ENCODE data around the gene ZDHHC22.

Gene ZDHHC22

DNA sequence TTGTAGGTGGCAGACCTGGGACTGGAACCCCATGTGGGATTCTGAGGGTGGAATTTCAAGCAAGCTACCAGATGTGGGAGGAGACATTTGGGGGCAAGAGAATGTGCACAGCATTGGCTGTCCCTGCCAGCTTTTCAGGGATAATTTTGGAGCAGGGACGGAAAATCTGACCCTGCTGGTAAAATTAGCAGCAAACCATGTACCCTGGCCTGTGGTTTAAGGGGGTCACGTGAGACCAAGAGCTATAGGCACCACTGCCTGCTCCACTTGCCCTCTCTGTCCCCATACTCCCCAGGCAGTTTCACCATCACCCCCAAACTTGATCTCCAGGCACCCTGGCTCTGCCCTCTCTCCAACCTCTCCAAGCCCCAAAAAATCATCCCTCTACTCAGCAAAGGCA, 13.5 kb upstream of the ZDHHC22 start:
- no peak for DNase-seq

DNA sequence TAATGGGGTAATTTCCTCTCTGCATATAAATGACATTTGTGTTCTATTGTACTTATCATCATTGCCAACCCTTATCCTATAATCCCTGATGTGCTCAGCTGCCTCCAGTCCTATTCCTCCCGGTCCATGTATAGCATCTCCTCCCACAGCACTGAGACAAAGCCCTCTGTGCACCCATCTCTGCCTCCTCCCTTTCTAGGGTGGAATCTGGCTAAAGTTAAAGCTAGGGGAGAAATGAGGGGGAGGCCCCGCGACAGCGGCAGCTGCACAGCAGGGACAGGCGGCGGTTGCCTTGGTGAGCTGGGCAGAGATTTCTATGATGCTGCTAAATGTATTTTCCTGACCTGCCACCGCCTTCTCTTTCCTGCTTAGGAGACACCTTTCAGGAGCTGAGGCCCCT, 12.8 kb upstream of the ZDHHC22 start:
- DNase-seq, result no peak

GRCh38 chr14:77153802-77154201, 12.2 kb upstream of the ZDHHC22 start:
- no peak for DNase-seq

DNA sequence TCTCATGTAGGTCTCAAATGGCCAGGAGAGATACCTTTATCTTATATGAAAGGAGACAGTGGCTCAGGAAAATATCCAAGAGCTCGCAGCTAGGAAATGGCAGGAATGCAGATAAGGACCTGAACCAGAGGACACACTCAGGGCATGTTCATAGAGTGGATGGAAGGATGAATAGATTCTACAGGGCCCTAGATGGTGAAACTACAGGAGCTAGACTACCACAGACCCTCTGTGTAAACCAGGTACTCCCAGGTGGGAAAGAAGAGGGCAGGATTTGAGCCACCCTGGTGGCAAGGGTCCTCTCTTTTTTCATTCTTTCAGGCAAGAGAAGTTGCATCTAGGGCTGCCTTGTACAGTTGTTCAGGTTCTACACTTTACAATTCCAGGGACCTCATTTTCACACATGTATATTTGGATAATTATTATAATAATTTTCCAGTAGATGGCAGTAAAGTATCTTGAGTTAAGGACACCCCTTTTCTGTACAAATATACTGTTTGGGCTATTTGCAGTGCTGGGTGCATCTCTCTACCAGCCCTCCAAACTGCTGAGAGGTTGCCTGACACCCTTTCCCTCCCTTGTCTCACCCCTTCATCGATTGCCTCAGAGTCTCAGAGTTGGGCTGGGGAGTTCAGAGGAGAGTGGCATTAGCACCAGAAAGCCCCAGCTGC, 10.5 kb upstream of the ZDHHC22 start:
- DNase-seq, result no peak

DNA sequence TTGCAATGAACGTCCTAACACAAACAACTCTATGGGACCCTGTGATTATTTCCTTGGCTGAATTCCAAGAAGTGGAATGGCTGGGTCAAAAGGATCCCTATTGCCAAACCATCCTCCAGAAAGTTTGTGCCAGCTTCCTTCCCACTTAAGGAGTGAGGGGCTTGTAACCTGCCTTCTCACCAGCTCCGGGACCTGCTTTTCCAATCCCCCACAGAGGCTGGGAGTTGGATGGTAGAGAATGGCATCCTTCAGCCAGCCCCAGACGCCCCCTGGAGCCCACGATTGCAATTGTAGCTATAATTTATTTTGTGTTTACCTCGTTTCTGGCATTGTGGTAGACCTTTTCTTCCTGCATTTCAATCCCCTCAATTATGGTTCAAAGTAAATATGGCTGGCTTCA, 9.7 kb upstream of the ZDHHC22 start:
- DNase-seq, result no peak

DNA sequence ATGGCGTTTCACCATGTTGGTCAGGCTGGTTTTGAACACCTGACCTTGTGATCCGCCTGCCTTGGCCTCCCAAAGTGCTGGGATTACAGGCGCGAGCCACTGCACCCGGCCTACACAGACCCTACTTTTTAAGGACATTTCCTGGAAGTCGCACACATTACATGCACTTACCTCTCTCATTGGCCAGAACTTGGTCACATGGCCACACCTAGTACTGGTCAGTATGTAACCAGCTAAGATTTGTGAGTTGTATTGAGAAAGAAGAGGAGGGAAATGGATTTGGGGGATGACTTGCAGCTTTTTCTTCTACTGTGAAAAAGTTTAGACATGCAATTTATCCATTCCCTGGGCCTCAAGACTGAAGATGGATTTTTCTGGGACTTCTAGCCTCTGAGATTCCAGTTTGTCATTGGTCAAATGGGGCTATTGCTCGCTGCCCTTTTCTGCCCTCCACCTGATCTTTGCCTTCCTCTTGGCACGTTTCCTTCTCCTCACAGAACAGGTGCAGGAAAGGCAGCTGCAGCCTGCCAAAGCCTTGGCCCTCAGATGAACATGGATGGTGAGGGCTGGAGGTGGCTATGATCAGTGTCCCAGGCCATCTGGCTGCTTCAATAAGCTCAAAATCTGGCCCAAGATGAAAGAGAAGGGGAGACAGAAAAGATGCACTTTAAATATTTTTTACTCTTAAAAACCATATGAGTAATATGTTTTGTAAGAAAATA, 7.1 kb upstream of the ZDHHC22 start:
- no peak for DNase-seq

- no peak for DNase-seq
Observed at GRCh38 chr14:77145975-77146740, 4.6 kb upstream of the ZDHHC22 start.

DNA sequence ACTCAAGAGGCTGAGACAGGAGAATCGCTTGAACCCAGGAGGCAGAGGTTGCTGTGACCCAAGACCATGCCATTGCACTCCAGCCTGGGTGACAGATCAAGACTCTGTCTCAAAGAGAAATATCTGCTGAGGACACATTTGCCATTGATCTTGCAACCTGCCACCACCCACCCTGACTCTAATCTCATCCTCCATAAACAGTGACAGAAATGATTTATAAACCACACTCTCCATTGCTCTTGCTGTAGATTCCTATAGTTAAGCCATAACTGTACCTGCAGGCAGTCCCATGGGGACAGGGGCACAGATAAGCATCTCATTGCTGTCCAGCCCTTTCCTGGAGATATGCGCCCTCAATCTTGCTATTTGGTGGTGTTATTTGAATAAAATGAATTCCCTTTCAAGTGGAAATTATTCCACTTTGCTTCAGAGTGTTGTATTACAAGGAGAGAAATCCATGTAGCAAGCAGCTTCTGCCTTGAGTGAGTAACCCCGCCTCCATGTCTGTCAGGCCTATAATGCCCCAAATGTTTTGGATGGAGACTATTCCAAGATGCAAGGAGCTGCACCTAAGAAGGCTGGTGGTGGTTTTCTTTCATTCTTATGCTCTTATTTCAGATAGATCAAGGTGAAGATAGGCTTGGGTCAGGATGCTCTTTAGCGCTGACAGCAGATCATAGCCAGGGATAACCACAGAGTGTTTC, 3.0 kb upstream of the ZDHHC22 start:
- no peak for DNase-seq

- DNase-seq, result no peak
Observed at GRCh38 chr14:77143071-77143470, 1.5 kb upstream of the ZDHHC22 start.

DNA sequence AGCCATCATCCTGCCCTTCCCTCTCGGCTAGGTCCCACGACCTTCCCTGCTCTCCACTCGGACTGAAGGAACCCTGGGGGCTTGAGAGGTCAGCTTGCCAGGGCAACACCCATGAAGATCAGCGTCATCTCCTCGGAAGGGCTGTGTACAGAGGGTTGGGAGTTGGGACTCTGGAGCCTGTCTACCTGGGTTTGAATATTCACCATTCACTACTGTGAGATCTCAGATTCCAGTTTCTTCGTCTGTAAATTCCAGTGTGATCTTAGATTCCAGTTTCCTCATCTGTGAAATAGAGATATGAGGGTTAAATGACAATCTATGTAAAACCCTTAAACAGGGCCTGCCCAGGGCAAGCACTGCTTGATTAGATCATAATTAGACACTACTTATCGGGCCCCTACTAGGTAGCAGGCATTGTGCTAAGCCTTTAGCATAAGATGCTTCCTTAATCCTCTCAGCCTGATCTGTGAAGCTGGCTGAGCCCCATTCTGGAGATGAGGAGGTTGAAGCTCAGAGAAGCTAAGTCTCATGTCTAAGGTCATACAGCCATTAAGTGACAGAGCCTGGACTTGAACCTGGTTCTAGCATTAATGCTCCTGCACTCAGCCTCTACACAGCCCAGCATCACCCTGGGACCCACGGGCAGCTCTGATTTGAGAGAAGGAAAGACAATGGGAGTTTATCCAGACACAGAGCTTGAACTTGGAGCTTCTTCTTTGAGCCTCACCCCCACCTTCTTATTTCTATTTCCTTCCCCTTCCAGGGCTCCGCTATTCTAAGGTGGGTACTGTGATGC, 612 bp upstream of the ZDHHC22 start:
- no peak for DNase-seq

- no peak for DNase-seq
Observed at GRCh38 chr14:77140359-77141213, 1.0 kb downstream of the ZDHHC22 start.

DNA sequence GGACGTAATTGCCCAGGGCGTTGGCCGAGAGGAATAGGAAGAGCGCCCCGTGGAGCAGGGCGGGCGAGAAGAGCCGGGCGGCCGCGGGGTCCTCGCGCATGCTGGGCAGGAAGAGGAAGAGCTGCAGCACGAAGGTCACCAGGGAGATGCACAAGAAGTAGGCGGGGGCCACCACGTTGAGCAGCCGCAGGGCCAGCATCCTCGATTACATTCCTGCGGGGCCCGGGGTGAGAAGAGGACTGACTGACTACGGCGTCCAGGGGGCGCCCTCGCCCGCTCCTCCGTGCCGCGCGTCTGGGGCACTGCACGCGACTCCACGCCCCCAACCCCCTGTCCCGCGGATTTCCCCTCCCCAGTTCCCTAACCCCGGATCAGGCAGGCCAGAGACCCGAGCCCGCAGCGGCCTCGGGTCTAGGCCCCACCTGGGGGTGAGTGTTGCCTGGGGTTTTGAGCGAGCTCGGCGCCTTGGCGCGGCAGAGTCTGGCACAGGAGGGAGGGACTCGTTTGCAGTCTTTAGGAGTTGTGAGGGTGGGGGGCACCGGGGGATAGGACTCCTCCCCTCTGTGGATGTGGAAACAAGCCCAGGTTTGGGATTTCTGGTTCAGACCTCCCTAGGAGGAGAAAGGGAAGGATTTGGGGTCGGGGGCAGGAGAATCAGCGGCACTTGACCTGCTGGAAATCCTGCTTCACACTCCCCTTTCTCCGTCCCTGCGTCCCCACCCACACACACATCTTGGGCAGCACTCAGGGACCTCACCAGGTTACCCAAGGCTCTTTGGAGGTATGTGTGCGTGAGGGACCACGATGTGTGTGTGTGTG, 1.8 kb downstream of the ZDHHC22 start:
- no peak for DNase-seq

DNA sequence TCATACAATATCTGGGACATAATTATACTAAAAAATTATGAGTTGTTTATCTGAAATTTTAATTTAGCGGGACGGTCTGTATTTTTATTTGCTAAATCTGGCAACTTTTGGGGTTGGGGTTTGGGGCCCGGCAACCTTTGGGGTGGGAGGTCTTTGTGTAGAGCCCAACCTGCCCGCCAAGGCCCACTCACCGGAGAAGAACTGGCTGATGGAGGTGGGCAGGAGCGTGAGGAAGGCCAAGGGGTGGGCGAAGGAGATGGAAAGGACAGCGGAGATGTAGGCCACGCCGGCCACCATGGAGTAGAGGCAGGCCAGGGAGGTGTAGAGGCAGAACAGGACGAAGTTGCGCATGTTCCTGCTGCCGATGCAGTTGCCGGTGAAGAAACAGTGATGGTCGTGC, 2.6 kb downstream of the ZDHHC22 start:
- DNase-seq, result no peak

DNA sequence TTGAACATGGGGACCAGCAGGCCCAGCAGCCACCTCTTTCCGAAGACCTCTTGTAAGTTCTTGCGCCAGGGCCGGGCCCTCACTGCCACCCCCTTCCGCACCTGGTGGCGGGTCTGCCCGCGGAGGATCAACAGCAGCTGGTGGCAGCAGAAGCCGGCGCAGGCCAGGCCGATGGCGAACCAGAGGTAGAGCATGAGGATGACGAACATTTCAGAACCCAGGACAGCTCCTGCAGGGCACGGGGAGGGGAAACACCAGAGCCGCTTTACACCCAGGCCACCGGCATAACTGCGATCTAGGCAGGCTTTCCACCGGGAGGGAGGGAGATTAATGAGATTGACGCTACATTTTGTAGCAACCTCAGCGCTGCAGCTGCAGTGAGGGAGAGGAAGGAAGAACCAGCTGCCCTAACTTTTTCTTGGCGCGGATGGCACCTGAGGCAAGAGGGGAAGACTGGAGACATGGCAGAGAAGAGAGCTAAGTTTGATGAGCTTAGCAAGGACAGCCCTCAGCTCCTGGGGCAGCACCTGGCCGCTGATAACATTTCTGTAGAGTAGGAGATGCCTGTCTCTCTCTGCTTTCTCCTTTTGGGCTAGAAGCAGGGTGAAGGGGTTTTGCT, 7.8 kb downstream of the ZDHHC22 start:
- peak; percentile 82 for DNase-seq

DNA sequence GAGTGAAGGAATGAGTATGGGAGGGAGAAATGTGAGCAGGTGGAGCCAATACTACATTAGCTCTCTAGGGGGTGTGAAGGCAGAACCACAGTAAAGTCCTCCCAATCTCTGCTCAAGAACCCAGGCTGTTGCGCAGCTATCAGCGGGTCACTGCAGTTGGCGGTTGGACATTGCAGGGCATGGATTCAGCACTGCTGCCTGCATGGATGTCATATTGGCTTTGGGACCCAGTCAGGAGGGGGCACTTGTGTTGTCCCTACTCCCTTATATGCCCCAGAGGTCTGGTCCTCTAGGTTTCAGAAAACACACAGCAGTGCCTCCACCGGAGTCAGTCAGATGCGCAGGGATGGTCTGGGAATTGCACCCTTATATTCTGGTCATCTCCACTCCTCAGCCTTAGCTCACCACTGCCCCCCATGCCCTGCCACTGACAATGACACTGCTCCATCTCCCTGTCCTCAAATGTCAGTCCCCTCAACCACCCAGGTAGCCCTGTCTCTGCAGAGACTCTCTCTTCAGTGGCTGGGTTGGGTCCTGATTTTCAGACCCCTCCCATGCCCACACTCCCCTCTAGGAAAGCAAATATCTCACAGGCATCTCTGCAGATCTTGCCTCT, 9.6 kb downstream of the ZDHHC22 start:
- no peak for DNase-seq

- no peak for DNase-seq
Observed at GRCh38 chr14:77131206-77131605, 10.4 kb downstream of the ZDHHC22 start.

GRCh38 chr14:77130386-77130785, 11.2 kb downstream of the ZDHHC22 start:
- DNase-seq, result no peak

GRCh38 chr14:77128414-77128891, 13.1 kb downstream of the ZDHHC22 start:
- no peak for DNase-seq

GRCh38 chr14:77126461-77126990, 15.1 kb downstream of the ZDHHC22 start:
- no peak for DNase-seq

All from right forelimb (tissue), 1 donor.